Stimulated activated CD4-positive, alpha-beta T cell treated with anti-CD3 and anti-CD28 coated beads, TNF-alpha, amount 100 ng/mL, for 24 hours (primary cell): ENCODE measurements around the gene OBP2B.
"Not testable (repeated sequence)": the region's sequence is repeated elsewhere in the genome, so short reads cannot be mapped to it uniquely, and the experiment has no call there.

Experiments used
- DNase-seq, 3 experiments: peaks; one replicate each; pipeline ENCODE4 v3.0.0-alpha.2; 2020; ENCODE audit warnings: low read depth in 3 of 3

OBP2B gene

GRCh38 chr9:133201424-133202144, 7.5 kb downstream of the OBP2B start:
- no peak for DNase-seq

DNA sequence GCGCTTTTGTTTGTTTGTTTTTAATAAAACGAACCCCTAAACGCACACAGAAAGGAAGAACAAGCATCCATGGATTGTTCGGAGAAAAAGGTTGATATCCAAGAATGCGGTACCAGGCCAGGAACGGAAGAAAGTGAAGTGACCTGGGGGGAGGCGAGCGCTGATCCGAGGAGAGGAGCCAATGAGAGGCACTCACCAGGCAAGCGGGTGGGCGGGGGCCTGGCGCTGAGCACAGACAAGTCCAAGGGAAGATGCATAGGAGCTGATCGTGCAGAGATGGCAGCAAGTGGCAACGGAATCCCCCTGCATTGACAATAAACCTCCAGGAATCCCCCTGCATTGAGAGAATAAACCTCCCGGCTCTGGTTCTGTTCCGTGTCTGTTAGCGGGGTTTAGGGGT, 8.4 kb downstream of the OBP2B start:
- no peak for DNase-seq

DNA sequence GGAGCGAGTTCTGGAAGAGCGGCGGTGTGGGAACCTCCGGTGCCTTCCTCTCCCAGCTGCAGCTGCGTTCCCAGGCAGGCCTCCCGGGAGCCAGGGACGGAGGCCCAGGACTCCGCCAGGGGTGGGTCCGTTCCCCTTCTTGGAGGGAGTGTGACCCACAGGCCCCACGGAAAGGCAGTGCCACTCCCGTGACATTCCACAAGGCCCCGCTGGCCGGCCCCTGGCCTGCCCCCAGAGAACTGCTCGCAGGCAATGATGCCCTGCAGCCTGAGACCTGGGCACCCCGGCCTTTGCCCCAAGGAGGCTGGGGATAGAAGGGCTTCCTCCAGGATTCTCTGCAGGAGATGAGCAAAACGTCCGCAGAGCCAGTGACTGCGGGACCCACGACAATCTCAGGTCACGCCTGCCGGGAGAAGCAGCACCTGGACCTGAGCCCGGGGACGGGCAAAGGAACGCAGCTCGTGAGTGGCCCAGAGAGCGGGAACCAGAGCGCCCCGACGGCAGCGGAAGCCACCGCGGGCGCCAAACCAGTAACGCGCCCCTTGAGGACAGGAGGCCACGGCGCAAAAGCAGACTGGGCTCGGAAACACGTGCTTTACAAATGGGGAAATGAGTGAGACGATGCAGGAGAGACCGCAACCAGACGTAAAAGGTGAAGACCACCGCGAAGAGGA, 9.3 kb downstream of the OBP2B start:
- peak in 2 of 3 experiments; percentile 14 to 45 for DNase-seq

DNA sequence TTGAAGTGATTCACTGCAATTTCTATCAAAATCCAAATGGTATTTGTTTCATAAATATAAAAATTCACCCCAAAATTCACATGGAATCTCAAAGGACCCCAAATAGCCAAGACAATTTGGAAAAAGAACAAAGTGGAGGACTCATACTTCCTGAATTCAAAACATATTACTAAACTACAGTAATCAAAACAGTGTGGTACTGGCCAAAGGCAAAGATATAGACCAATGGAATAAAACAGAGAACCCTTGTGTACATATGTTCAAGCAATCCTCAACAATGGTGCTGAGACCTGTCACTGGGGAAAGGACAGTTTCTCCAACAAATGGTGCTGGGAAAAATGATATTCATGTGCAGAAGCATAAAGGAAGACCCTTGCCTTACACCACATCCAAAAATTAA, 14.0 kb downstream of the OBP2B start:
- DNase-seq = no peak

DNA sequence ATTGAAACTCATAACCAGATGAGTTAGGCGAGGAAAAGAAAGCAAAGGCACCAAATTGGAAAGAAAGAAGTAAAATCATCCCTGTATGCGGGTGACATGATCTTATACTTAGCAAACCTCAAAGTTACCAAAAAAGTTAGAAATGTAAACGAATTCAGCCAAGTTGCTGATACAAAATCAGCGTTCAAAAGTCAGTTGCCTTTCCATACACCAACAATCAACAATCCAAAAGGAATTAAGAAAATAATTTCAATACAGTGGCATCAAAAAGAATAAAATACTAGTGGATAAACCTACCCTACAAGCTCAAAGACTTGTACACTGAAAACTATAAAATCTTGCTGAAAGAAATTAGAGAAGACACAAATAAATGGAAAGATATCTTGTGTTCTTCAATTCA, 14.5 kb downstream of the OBP2B start:
- no peak for DNase-seq

GRCh38 chr9:133191989-133192388, 17.1 kb downstream of the OBP2B start:
- DNase-seq = no peak

- no peak for DNase-seq
Measured at GRCh38 chr9:133189826-133190225, 19.2 kb downstream of the OBP2B start.

DNA sequence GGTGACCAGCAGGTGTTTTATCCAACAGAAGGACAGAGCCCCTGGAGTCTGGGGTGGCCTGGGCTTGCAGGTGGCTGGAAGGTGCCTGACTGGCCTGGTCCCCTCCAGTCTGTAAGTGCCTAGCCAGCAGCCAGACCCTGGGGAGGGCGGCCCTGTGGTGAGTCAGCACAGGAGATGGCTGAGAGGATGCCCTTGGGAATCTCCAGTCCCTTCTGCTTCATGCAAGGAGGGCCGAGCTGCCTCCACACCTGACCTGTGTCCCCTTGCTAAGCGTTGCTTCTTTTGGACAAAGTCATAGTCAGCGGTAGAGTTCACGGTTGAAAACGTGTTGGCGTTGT, 20.2 kb downstream of the OBP2B start:
- no peak for DNase-seq

- no peak for DNase-seq
Measured at GRCh38 chr9:133188006-133188842, 20.8 kb downstream of the OBP2B start.

- DNase-seq = no peak
Measured at GRCh38 chr9:133187561-133188005, 21.5 kb downstream of the OBP2B start.

DNA sequence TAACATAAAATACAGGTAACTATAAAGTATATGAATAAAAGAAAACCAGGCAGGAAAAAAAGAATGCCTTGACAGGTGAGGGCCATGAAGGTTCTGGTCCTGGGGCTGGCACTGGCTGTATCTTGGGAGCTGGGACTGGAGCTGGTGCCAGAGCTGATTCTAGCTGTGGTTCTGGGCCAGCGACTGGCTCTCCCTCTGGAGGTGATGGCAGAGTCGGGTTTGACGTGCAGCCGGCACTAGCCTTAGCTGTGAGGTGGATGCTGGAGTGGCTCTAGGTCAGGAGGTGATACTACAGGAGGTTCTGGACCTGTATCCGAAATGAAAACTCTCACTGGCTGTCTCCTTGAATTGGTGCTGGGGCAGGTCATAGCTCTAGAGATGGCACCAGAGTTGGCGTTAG, 22.3 kb downstream of the OBP2B start:
- DNase-seq = no peak

GRCh38 chr9:133184971-133185370, 24.1 kb downstream of the OBP2B start:
- DNase-seq = peak in 2 of 3 experiments; percentile 12 to 28

DNA sequence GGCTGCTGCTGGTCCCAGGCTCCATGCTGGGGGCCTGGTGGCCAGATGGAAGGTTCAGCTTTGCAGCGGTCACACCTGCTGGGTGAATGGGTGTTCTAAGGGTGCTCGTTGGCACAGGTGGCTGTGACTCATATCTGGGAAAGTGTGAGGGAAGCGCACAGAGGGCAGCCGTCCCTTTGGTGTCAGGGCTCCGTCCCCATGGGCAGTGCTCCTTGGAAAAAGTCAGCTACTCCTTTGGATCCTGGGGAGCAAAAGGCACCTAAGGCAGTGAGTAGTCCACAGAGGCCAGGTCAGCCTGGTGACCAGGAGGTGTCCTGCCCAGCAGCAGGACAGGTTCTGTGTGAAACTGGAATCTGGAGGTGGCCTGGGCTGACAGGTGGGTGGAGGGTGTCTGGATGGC, 26.9 kb downstream of the OBP2B start:
- no peak for DNase-seq

DNA sequence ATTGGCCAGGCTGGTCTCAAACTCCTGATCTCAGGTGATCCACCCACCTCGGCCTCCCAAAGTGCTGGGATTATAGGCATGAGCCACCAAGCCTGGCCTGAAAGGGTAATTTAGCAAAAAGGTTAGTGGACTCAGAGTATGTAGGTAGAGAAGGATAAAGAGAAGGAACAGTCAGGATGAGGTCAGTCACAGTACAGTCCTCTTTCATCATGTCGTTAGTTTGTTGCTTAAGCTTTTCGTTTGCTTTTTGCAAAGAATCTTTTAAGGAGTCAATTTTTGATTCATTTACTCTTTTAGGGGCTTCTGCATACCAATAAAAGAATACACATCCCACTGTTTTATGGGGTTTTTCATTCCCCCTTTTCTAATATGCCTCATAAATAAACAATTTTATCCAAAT, 27.5 kb downstream of the OBP2B start:
- DNase-seq = no peak

GRCh38 chr9:133180953-133181352, 28.1 kb downstream of the OBP2B start:
- no peak for DNase-seq

GRCh38 chr9:133173056-133173455, 36.0 kb downstream of the OBP2B start:
- no peak for DNase-seq

DNA sequence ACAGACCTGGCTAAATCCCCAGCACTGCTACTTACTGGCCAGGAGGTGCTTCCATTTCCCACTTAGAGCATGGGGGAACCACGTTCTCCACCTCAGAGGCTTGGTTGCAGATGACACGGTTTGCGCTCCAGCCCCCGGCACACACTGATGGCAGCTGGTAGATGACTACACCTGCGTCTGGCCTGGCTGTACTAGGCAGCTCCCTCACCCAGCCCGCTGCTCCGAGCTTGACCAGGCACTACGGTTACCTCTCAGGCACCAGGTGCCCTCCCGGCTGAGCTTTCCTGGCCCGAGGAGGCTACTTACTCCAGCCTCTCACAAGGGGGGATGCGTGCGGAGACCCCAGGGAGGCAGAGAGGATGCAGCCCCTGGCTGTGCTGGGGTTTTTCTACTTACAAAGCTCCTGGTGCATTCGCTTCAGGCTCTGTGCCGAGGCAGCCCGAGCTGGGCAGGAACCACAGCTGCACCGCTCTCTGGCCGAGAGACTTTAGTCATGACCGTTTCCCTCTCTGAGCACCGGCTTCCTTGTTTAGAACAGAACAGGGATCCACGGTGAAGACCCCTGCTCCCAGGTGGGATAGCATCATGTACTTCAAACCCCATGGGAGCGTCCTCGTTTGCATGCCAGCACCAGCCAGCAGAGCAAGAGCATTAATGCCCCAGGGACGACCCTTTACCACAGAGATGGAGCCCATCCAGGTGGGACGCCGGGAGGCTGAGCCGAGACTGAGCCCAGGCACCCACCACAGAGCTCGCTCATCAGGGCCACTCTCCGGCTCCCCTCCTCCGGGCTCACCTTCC, 37.7 kb downstream of the OBP2B start:
- no peak for DNase-seq

DNA sequence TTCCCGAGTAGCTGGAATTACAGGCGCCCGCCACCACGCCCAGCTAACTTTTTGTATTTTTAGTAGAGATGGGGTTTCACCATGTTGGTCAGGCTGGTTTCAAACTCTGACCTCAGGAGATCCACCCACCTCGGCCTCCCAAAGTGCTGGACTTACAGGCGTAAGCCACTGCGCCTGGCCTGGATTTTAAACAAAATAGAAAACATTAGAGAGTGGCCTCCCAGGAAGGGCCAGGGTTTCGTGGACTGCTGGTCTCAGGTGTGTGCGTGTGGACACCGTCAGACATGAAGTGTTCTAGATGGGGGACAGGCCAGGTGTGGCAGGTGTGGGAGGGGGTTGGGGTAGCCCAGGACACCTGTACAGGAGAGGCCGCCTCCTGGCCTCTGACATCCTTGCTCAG, 38.3 kb downstream of the OBP2B start:
- no peak for DNase-seq

- DNase-seq = not testable (repeated sequence)
Measured at GRCh38 chr9:133169687-133170086, 39.4 kb downstream of the OBP2B start.

GRCh38 chr9:133169102-133169501, 39.9 kb downstream of the OBP2B start:
- no peak for DNase-seq

DNA sequence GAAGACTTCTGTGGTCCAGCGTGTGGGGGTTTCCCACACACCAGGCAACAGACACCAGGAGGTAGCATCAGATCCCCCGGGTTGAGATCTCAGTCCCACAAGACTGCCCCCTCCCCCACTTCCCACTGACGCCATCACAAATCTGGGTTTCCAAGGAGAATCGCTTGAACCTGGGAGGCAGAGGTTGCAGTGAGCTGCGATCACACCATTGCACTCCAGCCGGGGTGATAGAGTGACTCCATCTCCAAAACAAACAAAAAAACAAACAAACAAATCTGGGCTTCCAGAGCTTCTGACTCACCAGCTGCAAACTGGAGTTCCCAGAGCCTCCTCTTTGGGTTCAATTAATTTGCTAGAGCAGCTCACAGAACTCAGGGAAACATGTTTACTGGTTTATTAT, 40.6 kb downstream of the OBP2B start:
- no peak for DNase-seq

GRCh38 chr9:133167769-133168168, 41.3 kb downstream of the OBP2B start:
- DNase-seq = no peak
